ENCODE results near the gene RBM10. TPM values are rescaled to one million over a fixed set of nuclear protein-coding genes. Genes with fewer than 3 reads are reported as not detected.

The RBM10 gene
- total RNA-seq, 4 donors from 2014 or later: 26.5 to 43.0 (median 35.2) TPM

GRCh38 chrX:47202316-47202715, 57.3 kb downstream of the RBM10 start:
- Histone ChIP-seq H3K4me1 (peaks cover 4 to 19% of the 10 kb centered on the region in 2 donors), H3K27ac (peak overlapping the region in 2 of 3 donors; percentile 41 to 60), H3K27me3 (no peaks in the 10 kb centered on the region), H3K36me3 (peaks cover 67 to 88% of the 10 kb centered on the region in 2 donors), H3K9me3 (no peaks in the 10 kb centered on the region), H3K4me3 (replicated peaks in 1 of 3) (no peak overlapping the region)
- 93 to 95% methylated on average over 4 to 6 of the region's 11 CpGs for WGBS, 2 donors
- intact Hi-C loops (cut with DNase I): no loop called here
- DNase-seq: no peak
- TF ChIP-seq, protein P1, sequence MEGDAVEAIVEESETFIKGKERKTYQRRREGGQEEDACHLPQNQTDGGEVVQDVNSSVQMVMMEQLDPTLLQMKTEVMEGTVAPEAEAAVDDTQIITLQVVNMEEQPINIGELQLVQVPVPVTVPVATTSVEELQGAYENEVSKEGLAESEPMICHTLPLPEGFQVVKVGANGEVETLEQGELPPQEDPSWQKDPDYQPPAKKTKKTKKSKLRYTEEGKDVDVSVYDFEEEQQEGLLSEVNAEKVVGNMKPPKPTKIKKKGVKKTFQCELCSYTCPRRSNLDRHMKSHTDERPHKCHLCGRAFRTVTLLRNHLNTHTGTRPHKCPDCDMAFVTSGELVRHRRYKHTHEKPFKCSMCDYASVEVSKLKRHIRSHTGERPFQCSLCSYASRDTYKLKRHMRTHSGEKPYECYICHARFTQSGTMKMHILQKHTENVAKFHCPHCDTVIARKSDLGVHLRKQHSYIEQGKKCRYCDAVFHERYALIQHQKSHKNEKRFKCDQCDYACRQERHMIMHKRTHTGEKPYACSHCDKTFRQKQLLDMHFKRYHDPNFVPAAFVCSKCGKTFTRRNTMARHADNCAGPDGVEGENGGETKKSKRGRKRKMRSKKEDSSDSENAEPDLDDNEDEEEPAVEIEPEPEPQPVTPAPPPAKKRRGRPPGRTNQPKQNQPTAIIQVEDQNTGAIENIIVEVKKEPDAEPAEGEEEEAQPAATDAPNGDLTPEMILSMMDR (IDR thresholded peaks at IDR 0.05): no peak
- TF ChIP-seq POLR2A (IDR thresholded peaks at IDR 0.05): no peak

GRCh38 chrX:47202877-47203276, 57.9 kb downstream of the RBM10 start:
- Histone ChIP-seq H3K4me3 (replicated peaks in 1 of 3) (no peak overlapping the region), H3K27ac (peak overlapping the region in 2 of 3 donors; percentile 41 to 60), H3K4me1 (peaks cover 0 to 13% of the 10 kb centered on the region in 2 donors), H3K9me3 (no peaks in the 10 kb centered on the region), H3K27me3 (no peaks in the 10 kb centered on the region), H3K36me3 (peaks cover 70 to 93% of the 10 kb centered on the region in 2 donors)
- WGBS, 2 donors: 30 to 40% methylated on average over 2 of the region's 4 CpGs
- intact Hi-C loops (cut with DNase I): no loop called here
- peak; percentile 36 to 76 for DNase-seq
- no peak for TF ChIP-seq POLR2A (IDR thresholded peaks at IDR 0.05)
- TF ChIP-seq, protein P1 (IDR thresholded peaks at IDR 0.05): no peak

- no peak for DNase-seq
- Histone ChIP-seq H3K27me3 (no peaks in the 10 kb centered on the region), H3K4me1 (peaks cover 0 to 7% of the 10 kb centered on the region in 2 donors), H3K36me3 (peaks cover 67 to 99% of the 10 kb centered on the region in 2 donors), H3K4me3 (replicated peaks in 1 of 3) (no peak overlapping the region), H3K9me3 (no peaks in the 10 kb centered on the region), H3K27ac (no peak overlapping the region)
- intact Hi-C loops (cut with DNase I): no loop called here
- no peak for TF ChIP-seq POLR2A (IDR thresholded peaks at IDR 0.05)
- WGBS, 2 donors: 82 to 85% methylated on average over 5 of the region's 5 CpGs
These were observed 59.9 kb downstream of the RBM10 start for GRCh38 chrX:47204970-47205369.

- 83 to 86% methylated on average over 2 to 3 of the region's 3 CpGs for WGBS, 2 donors
- intact Hi-C loops (cut with DNase I): no loop called here
These were observed 61.3 kb downstream of the RBM10 start for GRCh38 chrX:47206316-47206715.

GRCh38 chrX:47208108-47208507, 63.1 kb downstream of the RBM10 start:
- WGBS, 2 donors: 82 to 93% methylated on average over 8 to 11 of the region's 12 CpGs
- no peak for TF ChIP-seq POLR2A (IDR thresholded peaks at IDR 0.05)
- TF ChIP-seq, protein P1 (IDR thresholded peaks at IDR 0.05): no peak
- Histone ChIP-seq H3K9me3 (no peaks in the 10 kb centered on the region), H3K27me3 (no peaks in the 10 kb centered on the region), H3K4me3 (replicated peaks in 1 of 3) (no peak overlapping the region), H3K27ac (no peak overlapping the region), H3K36me3 (peaks cover 68 to 99% of the 10 kb centered on the region in 2 donors), H3K4me1 (no peaks in the 10 kb centered on the region)
- DNase-seq: no peak
- intact Hi-C loops (cut with DNase I): no loop called here

More at GRCh38 chrX:47206316-47206715, 61.3 kb downstream of the RBM10 start:
- TF ChIP-seq, protein P1 (IDR thresholded peaks at IDR 0.05): no peak
- no peak for TF ChIP-seq POLR2A (IDR thresholded peaks at IDR 0.05)
- Histone ChIP-seq H3K27ac (no peak overlapping the region), H3K4me1 (peaks cover 0 to 7% of the 10 kb centered on the region in 2 donors), H3K4me3 (replicated peaks in 1 of 3) (no peak overlapping the region), H3K9me3 (no peaks in the 10 kb centered on the region), H3K27me3 (no peaks in the 10 kb centered on the region), H3K36me3 (peaks cover 67 to 99% of the 10 kb centered on the region in 2 donors)
- DNase-seq: no peak
